ENCODE results near the gene WAS. TPM values are rescaled to one million over a fixed set of nuclear protein-coding genes. Genes with fewer than 3 reads are reported as not detected.
A peak's percentile ranks its signal among the peaks of the same experiment; 100 is the strongest.

Gene WAS
- 1 to 10 TPM; 1.2 to 7.1 (median 3.7) TPM for total RNA-seq

GRCh38 chrX:48683411-48683982, at the start of gene WAS:
WAS (plus strand) TSS chrX:48683799; CDS start chrX:48683854, 55 bp downstream.
- whole genome bisulfite sequencing, 2 donors = 58 to 95% methylated on average over 3 to 10 of the region's 13 CpGs
- no peaks in the 10 kb centered on the region for H3K9me3 ChIP-seq
- H3K36me3 ChIP-seq = no peaks in the 10 kb centered on the region
- TF ChIP-seq CTCF (IDR thresholded peaks at IDR 0.05) = no peak
- TF ChIP-seq POLR2A (IDR thresholded peaks at IDR 0.05) = peak in 1 of 4 donors; percentile 31
- H3K4me3 ChIP-seq = peak within 1 kb of the TSS in 3 of 4 donors; percentile 21 to 39 (median 37)
- DNase-seq = no peak
- intact Hi-C loops (cut with DNase I) = no loop called here
- H3K4me1 ChIP-seq = no peaks in the 10 kb centered on the region
- H3K27ac ChIP-seq = peak within 1 kb of the TSS; percentile 7 to 61 (median 32)
- H3K27me3 ChIP-seq = no peaks in the 10 kb centered on the region

DNA sequence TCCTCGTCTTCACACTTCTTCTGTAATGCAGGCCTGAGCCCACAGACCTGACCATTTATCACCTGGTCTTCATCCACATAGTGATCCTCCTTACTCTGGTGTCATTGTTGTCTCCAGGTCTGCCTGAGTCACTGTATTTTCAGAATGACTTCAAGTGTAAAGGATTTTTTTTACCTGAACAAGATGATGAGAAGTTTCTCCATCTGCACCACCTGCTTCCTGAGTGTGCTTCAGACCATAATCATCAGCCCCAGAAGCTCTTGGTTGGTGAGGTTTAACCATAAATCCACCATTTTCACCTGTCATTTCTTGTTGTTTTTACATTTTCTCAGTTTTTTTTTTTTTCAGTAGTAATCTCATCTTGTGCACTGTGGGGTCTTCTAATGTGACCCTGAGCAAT, 47.3 kb upstream of the WAS start:
- no peak overlapping the region for H3K27ac ChIP-seq
- H3K36me3 ChIP-seq = no peaks in the 10 kb centered on the region
- no peak overlapping the region for H3K4me3 ChIP-seq
- H3K27me3 ChIP-seq = no peaks in the 10 kb centered on the region
- H3K9me3 ChIP-seq = no peaks in the 10 kb centered on the region
- no peak for DNase-seq
- WGBS, 2 donors = 64 to 100% methylated on average over 1 of the region's 1 CpG
- H3K4me1 ChIP-seq = peaks cover 0 to 11% (median 3%) of the 10 kb centered on the region in 3 donors
- intact Hi-C loops (cut with DNase I) = no loop called here
- TF ChIP-seq CTCF (IDR thresholded peaks at IDR 0.05) = no peak
- no peak for TF ChIP-seq POLR2A (IDR thresholded peaks at IDR 0.05)

GRCh38 chrX:48636776-48637175, 46.8 kb upstream of the WAS start:
- DNase-seq = no peak
- TF ChIP-seq CTCF (IDR thresholded peaks at IDR 0.05) = no peak
- TF ChIP-seq POLR2A (IDR thresholded peaks at IDR 0.05) = no peak
- Histone ChIP-seq H3K4me1 (peaks cover 0 to 6% (median 2%) of the 10 kb centered on the region in 3 donors), H3K27ac (no peak overlapping the region), H3K4me3 (no peak overlapping the region), H3K27me3 (no peaks in the 10 kb centered on the region), H3K9me3 (no peaks in the 10 kb centered on the region), H3K36me3 (no peaks in the 10 kb centered on the region)
- 29 to 55% methylated on average over 2 of the region's 2 CpGs for WGBS, 2 donors
- intact Hi-C loops (cut with DNase I) = no loop called here

- Histone ChIP-seq H3K4me1 (no peaks in the 10 kb centered on the region), H3K27ac (no peak overlapping the region), H3K9me3 (no peaks in the 10 kb centered on the region), H3K36me3 (no peaks in the 10 kb centered on the region), H3K27me3 (no peaks in the 10 kb centered on the region), H3K4me3 (no peak overlapping the region)
- WGBS, 2 donors = 72 to 81% methylated on average over 7 of the region's 7 CpGs
- TF ChIP-seq POLR2A (IDR thresholded peaks at IDR 0.05) = no peak
- TF ChIP-seq CTCF (IDR thresholded peaks at IDR 0.05) = no peak
- no peak for DNase-seq
- intact Hi-C loops (cut with DNase I) = no loop called here
These were observed 37.9 kb upstream of the WAS start for GRCh38 chrX:48645669-48646068.

- TF ChIP-seq CTCF (IDR thresholded peaks at IDR 0.05) (peak in 3 of 6 experiments; percentile 5 to 23 (median 10)), POLR2A (IDR thresholded peaks at IDR 0.05) (no peak)
- no peaks in the 10 kb centered on the region for H3K9me3 ChIP-seq
- no peak overlapping the region for H3K4me3 ChIP-seq
- DNase-seq = no peak
- no peaks in the 10 kb centered on the region for H3K36me3 ChIP-seq
- H3K4me1 ChIP-seq = no peaks in the 10 kb centered on the region
- peak overlapping the region in 2 of 4 donors; percentile 21 to 29 for H3K27ac ChIP-seq
- H3K27me3 ChIP-seq = no peaks in the 10 kb centered on the region
- intact Hi-C loops (cut with DNase I) = no loop called here
- 16 to 34% methylated on average over 4 to 6 of the region's 6 CpGs for WGBS, 2 donors
These were observed 35.3 kb upstream of the WAS start for GRCh38 chrX:48648336-48648751.

Data from esophagus squamous epithelium (tissue), 5 donors.